HepG2 (cell line): ENCODE measurements around the gene WNT6. TPM values are rescaled to one million over a fixed set of nuclear protein-coding genes. Genes with fewer than 3 reads are reported as not detected.
A peak's percentile ranks its signal among the peaks of the same experiment; 100 is the strongest.

ENCODE experiments used
- ATAC-seq: fragments of 200-7000 bp; cut with Tn5 transposase; 3 replicates; pipeline ENCODE4 v1.9.1; 2020; ENCODE audit warnings: mild to moderate bottlenecking, moderate library complexity
- BruUV-seq: library from RNA; stranded (reverse); fragments of 400-500 nt; replicated peaks from 2 replicates; lab custom pipeline; 2021; lab: Mats Ljungman, UMichigan
- CTCF ChIA-PET: fragments of 300-600 bp; formaldehyde crosslinking; extraction: SDS; loops from one replicate; lab custom pipeline; 2021; ENCODE audit warnings: low total read pairs, inconsistent platforms, low intra/inter-chr PET ratio; lab: Yijun Ruan, JAX
- POLR2A ChIA-PET: fragments of 350-600 bp; sonication (Branson Sonifier 250); formaldehyde crosslinking; loops from one replicate; lab custom pipeline; 2020; ENCODE audit warnings: antibody characterized with exemption, inconsistent platforms; lab: Yijun Ruan, JAX
- DNase-seq: peaks from one replicate; pipeline ENCODE4 v3.0.0-alpha.2; 2015; ENCODE audit warnings: low spot score
- FAIRE-seq: peaks from 3 replicates; lab custom pipeline; 2011; peaks lifted over from hg19 to GRCh38; lab: Jason Lieb, UNC
- H2AFZ ChIP-seq: one replicate; pipeline ENCODE4 v1.6.1; 2011; ENCODE audit warnings: low read length, inconsistent platforms
- H3K27ac ChIP-seq: fragments of 300-600 bp; 3 replicates; pipeline ENCODE4 v1.8.0; 2011; ENCODE audit warnings: mixed run types, mild to moderate bottlenecking, mixed read lengths, low read length, inconsistent platforms; ENCODE audit not compliant: insufficient read depth; ENCODE audit errors: extremely low read length
- H3K27me3 ChIP-seq, 2 experiments: fragments of 200-600 bp in 1 of 2; 2 replicates in 1 of 2; 3 replicates in 1 of 2; pipeline versions ENCODE4 v1.6.0 to v1.8.0; 2011; ENCODE audit warnings: low read length in 2 of 2, mild to moderate bottlenecking in 2 of 2, moderate library complexity in 2 of 2, inconsistent platforms in 1 of 2; ENCODE audit not compliant: insufficient read depth in 2 of 2, control insufficient read depth in 1 of 2
- H3K36me3 ChIP-seq, 2 experiments: fragments of 200-600 bp in 1 of 2; replicated peaks in 1 of 2; 2 replicates in 1 of 2; 3 replicates in 1 of 2; pipeline versions ENCODE4 v1.5.1 to v1.8.0; 2011; ENCODE audit warnings: low read length in 2 of 2, inconsistent platforms in 1 of 2; ENCODE audit not compliant: insufficient read depth in 2 of 2, control insufficient read depth in 1 of 2
- H3K4me1 ChIP-seq: 2 replicates; pipeline ENCODE4 v1.5.1; 2012; ENCODE audit warnings: low read length, inconsistent platforms; ENCODE audit not compliant: insufficient read depth
- H3K4me2 ChIP-seq: 2 replicates; pipeline ENCODE4 v1.6.0; 2011; ENCODE audit warnings: low read depth, low read length, inconsistent platforms
- H3K4me3 ChIP-seq, 3 experiments: fragments of 200-600 bp in 1 of 3; sonication (generic), shearing (Covaris generic) in 1 of 3; replicated peaks in 1 of 3; 2 replicates each; pipeline ENCODE4 v1.5.1; 2011 to 2016; ENCODE audit warnings: low read length in 3 of 3, inconsistent platforms in 2 of 3, low read depth in 2 of 3, mild to moderate bottlenecking in 2 of 3, control low read depth in 1 of 3, mixed read lengths in 1 of 3; ENCODE audit not compliant: insufficient read depth in 1 of 3
- H3K79me2 ChIP-seq: one replicate; pipeline ENCODE4 v1.6.1; 2011; ENCODE audit warnings: low read length, inconsistent platforms; ENCODE audit not compliant: insufficient read depth
- H3K9ac ChIP-seq: 2 replicates; pipeline ENCODE4 v1.6.0; 2011; ENCODE audit warnings: mild to moderate bottlenecking, low read depth, low read length, inconsistent platforms; ENCODE audit not compliant: insufficient read depth
- H3K9me3 ChIP-seq: 2 replicates; pipeline ENCODE4 v1.5.1; 2012; ENCODE audit warnings: mild to moderate bottlenecking, low read length
- H4K20me1 ChIP-seq: 2 replicates; pipeline ENCODE4 v1.6.0; 2011; ENCODE audit warnings: inconsistent platforms, mild to moderate bottlenecking, low read length, moderate library complexity; ENCODE audit not compliant: insufficient read depth
- CREB1 ChIP-seq, 2 experiments: fragments of 450-650 bp in 1 of 2; IDR thresholded peaks; 2 replicates each; pipeline ENCODE4 v1.6.1; 2016 to 2017; ENCODE audit warnings: control low read depth in 1 of 2, mild to moderate bottlenecking in 1 of 2, missing compliant biosample characterization in 1 of 2, missing genetic modification characterization in 1 of 2
- HNRNPK ChIP-seq: fragments of 200-400 bp; formaldehyde crosslinking; IDR thresholded peaks from 2 replicates; pipeline ENCODE4 v1.6.1; 2018; ENCODE audit warnings: low read length, low read depth, moderate library complexity, mild to moderate bottlenecking; ENCODE audit not compliant: poor library complexity, severe bottlenecking
- HNRNPL ChIP-seq: fragments of 200-400 bp; formaldehyde crosslinking; IDR thresholded peaks from 2 replicates; pipeline ENCODE4 v1.6.1; 2017; ENCODE audit warnings: mild to moderate bottlenecking, low read depth, low read length
- SNAPC4 ChIP-seq: sonication (generic); formaldehyde crosslinking; IDR thresholded peaks from 2 replicates; pipeline ENCODE4 v1.4.0; 2020; ENCODE audit warnings: mild to moderate bottlenecking, missing genetic modification reagents
- ZNF768 ChIP-seq: sonication (generic); formaldehyde crosslinking; IDR thresholded peaks from 2 replicates; pipeline ENCODE4 v1.4.0; 2020; ENCODE audit warnings: missing genetic modification reagents
- ZSCAN22 ChIP-seq: sonication (generic); formaldehyde crosslinking; IDR thresholded peaks from 2 replicates; pipeline ENCODE4 v1.4.0; 2020; ENCODE audit warnings: mild to moderate bottlenecking, missing genetic modification reagents
- WGBS: methylation state at CpG from one replicate; pipeline ENCODE4 v1.1.6; 2017; ENCODE audit warnings: low lambda C conversion rate; 5-methylcytosine and 5-hydroxymethylcytosine counted together
- in situ Hi-C: cut with HindIII; loops from 2 replicates; pipeline ENCODE4 v1.10.0; 2017; ENCODE audit warnings: low pct_unique_long_range_greater_than_20kb; ENCODE audit not compliant: extremely low pct_ligation_motif_present
- intact Hi-C: fragments of 100-400 bp; cut with micrococcal nuclease; formaldehyde crosslinking; loops from one replicate; pipeline ENCODE4 v1.10.0; 2022; ENCODE audit not compliant: unreplicated experiment
- polyA plus RNA-seq, 8 experiments: library from polyadenylated mRNA; depleted of rRNA in 3 of 8; stranded (reverse) in 7 of 8; unstranded in 1 of 8; fragments of >200 nt; fragmentation: Illumina TruSeq in 4 of 8; extraction: Trizol in 4 of 8; gene quantifications; 2 replicates each; pipeline versions ENCODE4 v1.2.1 to v1.2.3, GENCODE V29; 2011 to 2016; ENCODE audit warnings: low read depth in 4 of 8, missing spikeins in 1 of 8, mixed read lengths in 1 of 8; ENCODE audit not compliant: insufficient read depth in 1 of 8
- total RNA-seq, 5 experiments: library from RNA; depleted of rRNA; stranded (reverse); fragments of >200 nt; fragmentation: Illumina TruSeq; extraction: Trizol; gene quantifications; 2 replicates each; pipeline ENCODE4 v1.2.3, GENCODE V29; 2016; ENCODE audit warnings: low read depth in 1 of 5
- TF ChIP-seq, protein P1 (sequence below): sonication (generic); formaldehyde crosslinking; IDR thresholded peaks from 2 replicates; pipeline ENCODE4 v1.4.0; 2020; ENCODE audit warnings: missing genetic modification reagents
- TF ChIP-seq, protein P2 (sequence below): sonication (generic); formaldehyde crosslinking; IDR thresholded peaks from 2 replicates; pipeline ENCODE4 v1.5.1; 2020; ENCODE audit warnings: mild to moderate bottlenecking, missing genetic modification reagents, moderate library complexity

Gene WNT6
- total and polyA plus RNA-seq, 2 of the 13 experiments (the other 11 are each of a cell fraction or from before 2014, with no cell fraction given), result 0.20 TPM; not detected in 1

DNA sequence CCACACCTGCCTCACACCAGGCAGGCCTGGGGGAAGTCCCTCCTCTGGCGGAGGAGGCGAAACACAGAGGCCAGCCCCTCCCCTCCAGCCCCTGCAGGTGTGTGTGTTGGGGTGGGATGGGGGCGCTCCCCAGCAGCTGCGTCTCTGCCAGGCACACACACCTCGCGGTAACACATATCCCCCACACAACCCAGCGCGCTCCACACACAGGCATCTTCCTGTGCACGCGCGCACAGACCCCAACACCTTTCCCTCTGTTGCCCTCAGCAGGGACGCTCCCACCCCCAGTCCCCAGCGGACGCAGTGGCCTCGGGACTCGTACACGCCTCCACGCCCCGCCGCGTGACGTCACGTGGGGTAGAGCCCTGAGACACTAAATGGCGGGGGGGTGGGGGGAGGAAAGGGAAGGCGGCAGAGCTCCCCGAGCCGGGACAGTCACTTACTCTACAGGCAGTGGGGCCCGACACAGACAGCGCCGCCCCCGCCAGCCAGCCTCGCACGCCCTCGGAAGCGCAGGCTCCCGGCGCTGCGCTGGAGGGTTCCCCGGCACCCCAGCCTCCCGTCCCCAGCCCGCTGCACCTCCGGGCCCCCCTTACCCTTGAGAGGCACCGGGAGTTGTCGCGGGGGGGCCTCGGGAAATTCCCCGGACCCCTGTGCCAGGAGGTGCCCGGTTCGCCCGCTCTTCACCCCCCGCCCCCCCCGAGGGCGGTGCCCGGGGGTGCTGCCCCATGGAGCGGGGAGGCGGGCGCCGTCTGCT, 20.7 kb downstream of the WNT6 start, which contains the start of gene WNT10A:
TSS of gene WNT10A (plus strand) at position 751 of the 757 bp plus-strand sequence. CDS start 144 bp downstream, outside the sequence.
- peak within 1 kb of the TSS; percentile 50 for H3K4me2 ChIP-seq
- H3K4me1 ChIP-seq, result peaks cover 14% of the 10 kb centered on the region
- H3K27ac ChIP-seq, result no peak within 1 kb of the TSS
- H3K36me3 ChIP-seq, result no peaks in the 10 kb centered on the region
- no peaks in the 10 kb centered on the region for H3K79me2 ChIP-seq
- in situ Hi-C loops (no loop called here), intact Hi-C loops (no loop called here)
- H3K9ac ChIP-seq, result no peak within 1 kb of the TSS
- CTCF ChIA-PET, result no interaction called here
- peaks cover 33 to 92% of the 10 kb centered on the region in 2 experiments for H3K27me3 ChIP-seq
- no peak within 1 kb of the TSS for H2AFZ ChIP-seq
- FAIRE-seq (no peak), DNase-seq (no peak), ATAC-seq (peak; percentile 3; the same call in 1 of the 3 replicates)
- 24% methylated on average over 8 of the region's 58 CpGs for WGBS
- peak within 1 kb of the TSS in 1 of 3 experiments; percentile 56; a peak in 1 of 6 replicates for H3K4me3 ChIP-seq
- H4K20me1 ChIP-seq, result peaks cover 8% of the 10 kb centered on the region; the same call in 1 of the 2 replicates
- no TSS peak for BruUV-seq
- no peaks in the 10 kb centered on the region for H3K9me3 ChIP-seq
- TF ChIP-seq, protein P1, sequence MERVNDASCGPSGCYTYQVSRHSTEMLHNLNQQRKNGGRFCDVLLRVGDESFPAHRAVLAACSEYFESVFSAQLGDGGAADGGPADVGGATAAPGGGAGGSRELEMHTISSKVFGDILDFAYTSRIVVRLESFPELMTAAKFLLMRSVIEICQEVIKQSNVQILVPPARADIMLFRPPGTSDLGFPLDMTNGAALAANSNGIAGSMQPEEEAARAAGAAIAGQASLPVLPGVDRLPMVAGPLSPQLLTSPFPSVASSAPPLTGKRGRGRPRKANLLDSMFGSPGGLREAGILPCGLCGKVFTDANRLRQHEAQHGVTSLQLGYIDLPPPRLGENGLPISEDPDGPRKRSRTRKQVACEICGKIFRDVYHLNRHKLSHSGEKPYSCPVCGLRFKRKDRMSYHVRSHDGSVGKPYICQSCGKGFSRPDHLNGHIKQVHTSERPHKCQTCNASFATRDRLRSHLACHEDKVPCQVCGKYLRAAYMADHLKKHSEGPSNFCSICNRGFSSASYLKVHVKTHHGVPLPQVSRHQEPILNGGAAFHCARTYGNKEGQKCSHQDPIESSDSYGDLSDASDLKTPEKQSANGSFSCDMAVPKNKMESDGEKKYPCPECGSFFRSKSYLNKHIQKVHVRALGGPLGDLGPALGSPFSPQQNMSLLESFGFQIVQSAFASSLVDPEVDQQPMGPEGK (CRISPR knock-in tag), result 0 out of 2 replicates have a peak, but pooled peaks have one; percentile 12
- TF ChIP-seq ZSCAN22, result no peak
- peak; percentile 29; the same call in 1 of the 2 replicates for TF ChIP-seq ZNF768 (CRISPR knock-in tag)
- TF ChIP-seq SNAPC4 (CRISPR knock-in tag), result no peak
- peak; percentile 67 for TF ChIP-seq HNRNPK
- TF ChIP-seq CREB1 (IDR thresholded peaks at IDR 0.05), result peak; percentile 98
- no peak for TF ChIP-seq CREB1 (CRISPR knock-in tag; IDR thresholded peaks at IDR 0.05)
- TF ChIP-seq, protein P2, sequence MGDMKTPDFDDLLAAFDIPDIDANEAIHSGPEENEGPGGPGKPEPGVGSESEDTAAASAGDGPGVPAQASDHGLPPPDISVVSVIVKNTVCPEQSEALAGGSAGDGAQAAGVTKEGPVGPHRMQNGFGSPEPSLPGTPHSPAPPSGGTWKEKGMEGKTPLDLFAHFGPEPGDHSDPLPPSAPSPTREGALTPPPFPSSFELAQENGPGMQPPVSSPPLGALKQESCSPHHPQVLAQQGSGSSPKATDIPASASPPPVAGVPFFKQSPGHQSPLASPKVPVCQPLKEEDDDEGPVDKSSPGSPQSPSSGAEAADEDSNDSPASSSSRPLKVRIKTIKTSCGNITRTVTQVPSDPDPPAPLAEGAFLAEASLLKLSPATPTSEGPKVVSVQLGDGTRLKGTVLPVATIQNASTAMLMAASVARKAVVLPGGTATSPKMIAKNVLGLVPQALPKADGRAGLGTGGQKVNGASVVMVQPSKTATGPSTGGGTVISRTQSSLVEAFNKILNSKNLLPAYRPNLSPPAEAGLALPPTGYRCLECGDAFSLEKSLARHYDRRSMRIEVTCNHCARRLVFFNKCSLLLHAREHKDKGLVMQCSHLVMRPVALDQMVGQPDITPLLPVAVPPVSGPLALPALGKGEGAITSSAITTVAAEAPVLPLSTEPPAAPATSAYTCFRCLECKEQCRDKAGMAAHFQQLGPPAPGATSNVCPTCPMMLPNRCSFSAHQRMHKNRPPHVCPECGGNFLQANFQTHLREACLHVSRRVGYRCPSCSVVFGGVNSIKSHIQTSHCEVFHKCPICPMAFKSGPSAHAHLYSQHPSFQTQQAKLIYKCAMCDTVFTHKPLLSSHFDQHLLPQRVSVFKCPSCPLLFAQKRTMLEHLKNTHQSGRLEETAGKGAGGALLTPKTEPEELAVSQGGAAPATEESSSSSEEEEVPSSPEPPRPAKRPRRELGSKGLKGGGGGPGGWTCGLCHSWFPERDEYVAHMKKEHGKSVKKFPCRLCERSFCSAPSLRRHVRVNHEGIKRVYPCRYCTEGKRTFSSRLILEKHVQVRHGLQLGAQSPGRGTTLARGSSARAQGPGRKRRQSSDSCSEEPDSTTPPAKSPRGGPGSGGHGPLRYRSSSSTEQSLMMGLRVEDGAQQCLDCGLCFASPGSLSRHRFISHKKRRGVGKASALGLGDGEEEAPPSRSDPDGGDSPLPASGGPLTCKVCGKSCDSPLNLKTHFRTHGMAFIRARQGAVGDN (CRISPR knock-in tag), result peak; percentile 15; the same call in 1 of the 2 replicates
- 0 out of 2 replicates have a peak, but pooled peaks have one; percentile 4 for TF ChIP-seq HNRNPL
- POLR2A ChIA-PET, result no interaction called here
